ENCODE data around the gene CLIP3. TPM values are rescaled to one million over a fixed set of nuclear protein-coding genes. Genes with fewer than 3 reads are reported as not detected.

Gene CLIP3
- total and polyA plus RNA-seq, 9 of the 15 experiments (the other 6 are each of a cell fraction or from before 2014, with no cell fraction given) = 0.01 to 0.50 (median 0.15) TPM; not detected in 1

GRCh38 chr19:36054119-36054732 is 21.6 kb upstream of the CLIP3 start, which contains the start of gene THAP8 (continued):
- TF ChIP-seq, protein P1, sequence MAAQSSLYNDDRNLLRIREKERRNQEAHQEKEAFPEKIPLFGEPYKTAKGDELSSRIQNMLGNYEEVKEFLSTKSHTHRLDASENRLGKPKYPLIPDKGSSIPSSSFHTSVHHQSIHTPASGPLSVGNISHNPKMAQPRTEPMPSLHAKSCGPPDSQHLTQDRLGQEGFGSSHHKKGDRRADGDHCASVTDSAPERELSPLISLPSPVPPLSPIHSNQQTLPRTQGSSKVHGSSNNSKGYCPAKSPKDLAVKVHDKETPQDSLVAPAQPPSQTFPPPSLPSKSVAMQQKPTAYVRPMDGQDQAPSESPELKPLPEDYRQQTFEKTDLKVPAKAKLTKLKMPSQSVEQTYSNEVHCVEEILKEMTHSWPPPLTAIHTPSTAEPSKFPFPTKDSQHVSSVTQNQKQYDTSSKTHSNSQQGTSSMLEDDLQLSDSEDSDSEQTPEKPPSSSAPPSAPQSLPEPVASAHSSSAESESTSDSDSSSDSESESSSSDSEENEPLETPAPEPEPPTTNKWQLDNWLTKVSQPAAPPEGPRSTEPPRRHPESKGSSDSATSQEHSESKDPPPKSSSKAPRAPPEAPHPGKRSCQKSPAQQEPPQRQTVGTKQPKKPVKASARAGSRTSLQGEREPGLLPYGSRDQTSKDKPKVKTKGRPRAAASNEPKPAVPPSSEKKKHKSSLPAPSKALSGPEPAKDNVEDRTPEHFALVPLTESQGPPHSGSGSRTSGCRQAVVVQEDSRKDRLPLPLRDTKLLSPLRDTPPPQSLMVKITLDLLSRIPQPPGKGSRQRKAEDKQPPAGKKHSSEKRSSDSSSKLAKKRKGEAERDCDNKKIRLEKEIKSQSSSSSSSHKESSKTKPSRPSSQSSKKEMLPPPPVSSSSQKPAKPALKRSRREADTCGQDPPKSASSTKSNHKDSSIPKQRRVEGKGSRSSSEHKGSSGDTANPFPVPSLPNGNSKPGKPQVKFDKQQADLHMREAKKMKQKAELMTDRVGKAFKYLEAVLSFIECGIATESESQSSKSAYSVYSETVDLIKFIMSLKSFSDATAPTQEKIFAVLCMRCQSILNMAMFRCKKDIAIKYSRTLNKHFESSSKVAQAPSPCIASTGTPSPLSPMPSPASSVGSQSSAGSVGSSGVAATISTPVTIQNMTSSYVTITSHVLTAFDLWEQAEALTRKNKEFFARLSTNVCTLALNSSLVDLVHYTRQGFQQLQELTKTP (IDR thresholded peaks at IDR 0.05; ENCODE audit: low read depth in 1 of 2, partially characterized antibody in 2 of 2) = peak in 1 of 2 experiments; percentile 88
- peak; percentile 16 to 38; a peak in 3 of 4 replicates for TF ChIP-seq TRIM24 (IDR thresholded peaks at IDR 0.05)
- no peak for TF ChIP-seq ZMIZ1 (IDR thresholded peaks at IDR 0.05; ENCODE audit: low read depth in 2 of 2, low read length in 2 of 2)
- peak; percentile 74 for TF ChIP-seq FOXJ2 (tag; IDR thresholded peaks at IDR 0.05)
- no peak for TF ChIP-seq ZNF444 (CRISPR knock-in tag; IDR thresholded peaks at IDR 0.05)
- no peak for TF ChIP-seq MAFG (tag; conservative IDR thresholded peaks at IDR 0.05)
- TF ChIP-seq SMAD4 (CRISPR knock-in tag; conservative IDR thresholded peaks at IDR 0.05) = peak; percentile 92
- TF ChIP-seq MAFK (IDR thresholded peaks at IDR 0.05; ENCODE audit: low read length) = no peak
- no peak for TF ChIP-seq MED1 (CRISPR knock-in tag; IDR thresholded peaks at IDR 0.05; ENCODE audit: borderline replicate concordance)
- TF ChIP-seq, protein P2, sequence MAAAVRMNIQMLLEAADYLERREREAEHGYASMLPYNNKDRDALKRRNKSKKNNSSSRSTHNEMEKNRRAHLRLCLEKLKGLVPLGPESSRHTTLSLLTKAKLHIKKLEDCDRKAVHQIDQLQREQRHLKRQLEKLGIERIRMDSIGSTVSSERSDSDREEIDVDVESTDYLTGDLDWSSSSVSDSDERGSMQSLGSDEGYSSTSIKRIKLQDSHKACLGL (CRISPR knock-in tag; IDR thresholded peaks at IDR 0.05; ENCODE audit: borderline replicate concordance, poor library complexity, severe bottlenecking) = no peak
- no peak for TF ChIP-seq NFIX (CRISPR knock-in tag; IDR thresholded peaks at IDR 0.05; ENCODE audit: low read depth)
- TF ChIP-seq CREBBP (IDR thresholded peaks at IDR 0.05; ENCODE audit: low read depth, low read length) = no peak
- TF ChIP-seq TCF7L2 (IDR thresholded peaks at IDR 0.05; ENCODE audit: low read depth, low read length) = no peak
- peak; percentile 67; the same call in 1 of the 2 replicates for TF ChIP-seq JUND (IDR thresholded peaks at IDR 0.05; ENCODE audit: borderline replicate concordance, low read depth, low read length)
- peak; percentile 65; the same call in 1 of the 3 replicates for TF ChIP-seq JUND (tag; IDR thresholded peaks at IDR 0.05; ENCODE audit: borderline replicate concordance, low read depth, low read length)
- TF ChIP-seq NFXL1 (CRISPR knock-in tag; IDR thresholded peaks at IDR 0.05) = no peak

Data from K562 (cell line).